Activated CD4-positive, alpha-beta T cell treated with anti-CD3 and anti-CD28 coated beads for 1 hour (primary cell): Measurements from ENCODE around the gene KRT71.

ENCODE experiments used
- DNase-seq: peaks from one replicate; pipeline ENCODE4 v3.0.0-alpha.2; 2020

Gene KRT71

GRCh38 chr12:52573743-52574142 lies 20.8 kb upstream of the KRT71 start, which contains the start of gene KRT74:
KRT74 (minus strand) TSS chr12:52573843; CDS start chr12:52573777, 66 bp downstream.
- DNase-seq, result no peak

- no peak for DNase-seq
Measured at GRCh38 chr12:52573306-52573705, 20.4 kb upstream of the KRT71 start.

- no peak for DNase-seq
Measured at GRCh38 chr12:52570511-52570910, 17.6 kb upstream of the KRT71 start.

GRCh38 chr12:52568111-52568510 lies 15.2 kb upstream of the KRT71 start:
- DNase-seq, result no peak

GRCh38 chr12:52566847-52567291 lies 13.9 kb upstream of the KRT71 start:
- DNase-seq, result peak; percentile 13

GRCh38 chr12:52564582-52564981 lies 11.6 kb upstream of the KRT71 start:
- DNase-seq, result no peak

GRCh38 chr12:52561880-52562449 lies 9.0 kb upstream of the KRT71 start:
- no peak for DNase-seq

- DNase-seq, result no peak
Measured at GRCh38 chr12:52559979-52560378, 7.0 kb upstream of the KRT71 start.

- DNase-seq, result no peak
Measured at GRCh38 chr12:52558781-52559445, 6.0 kb upstream of the KRT71 start.

GRCh38 chr12:52557476-52557875 lies 4.5 kb upstream of the KRT71 start:
- DNase-seq, result no peak

GRCh38 chr12:52555577-52555976 lies 2.6 kb upstream of the KRT71 start:
- DNase-seq, result no peak

GRCh38 chr12:52552055-52552454 lies 890 bp downstream of the KRT71 start:
- no peak for DNase-seq

GRCh38 chr12:52551216-52551865 lies 1.6 kb downstream of the KRT71 start:
- DNase-seq, result no peak

- no peak for DNase-seq
Measured at GRCh38 chr12:52546126-52546525, 6.8 kb downstream of the KRT71 start.

GRCh38 chr12:52543985-52544883 lies 8.7 kb downstream of the KRT71 start:
- no peak for DNase-seq

GRCh38 chr12:52542785-52543318 lies 10.1 kb downstream of the KRT71 start:
- DNase-seq, result no peak

- DNase-seq, result no peak
Measured at GRCh38 chr12:52542157-52542556, 10.8 kb downstream of the KRT71 start.

- DNase-seq, result no peak
Measured at GRCh38 chr12:52541709-52542108, 11.2 kb downstream of the KRT71 start.

- no peak for DNase-seq
Measured at GRCh38 chr12:52540531-52540930, 12.4 kb downstream of the KRT71 start.

- no peak for DNase-seq
Measured at GRCh38 chr12:52539821-52540173, 13.1 kb downstream of the KRT71 start.

GRCh38 chr12:52539083-52539820 lies 13.7 kb downstream of the KRT71 start:
- DNase-seq, result no peak

GRCh38 chr12:52537101-52537500 lies 15.8 kb downstream of the KRT71 start:
- no peak for DNase-seq
